Measurements from ENCODE around the gene CHMP1B.
A peak's percentile ranks its signal among the peaks of the same experiment; 100 is the strongest.

The CHMP1B gene, protein sequence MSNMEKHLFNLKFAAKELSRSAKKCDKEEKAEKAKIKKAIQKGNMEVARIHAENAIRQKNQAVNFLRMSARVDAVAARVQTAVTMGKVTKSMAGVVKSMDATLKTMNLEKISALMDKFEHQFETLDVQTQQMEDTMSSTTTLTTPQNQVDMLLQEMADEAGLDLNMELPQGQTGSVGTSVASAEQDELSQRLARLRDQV

DNA sequence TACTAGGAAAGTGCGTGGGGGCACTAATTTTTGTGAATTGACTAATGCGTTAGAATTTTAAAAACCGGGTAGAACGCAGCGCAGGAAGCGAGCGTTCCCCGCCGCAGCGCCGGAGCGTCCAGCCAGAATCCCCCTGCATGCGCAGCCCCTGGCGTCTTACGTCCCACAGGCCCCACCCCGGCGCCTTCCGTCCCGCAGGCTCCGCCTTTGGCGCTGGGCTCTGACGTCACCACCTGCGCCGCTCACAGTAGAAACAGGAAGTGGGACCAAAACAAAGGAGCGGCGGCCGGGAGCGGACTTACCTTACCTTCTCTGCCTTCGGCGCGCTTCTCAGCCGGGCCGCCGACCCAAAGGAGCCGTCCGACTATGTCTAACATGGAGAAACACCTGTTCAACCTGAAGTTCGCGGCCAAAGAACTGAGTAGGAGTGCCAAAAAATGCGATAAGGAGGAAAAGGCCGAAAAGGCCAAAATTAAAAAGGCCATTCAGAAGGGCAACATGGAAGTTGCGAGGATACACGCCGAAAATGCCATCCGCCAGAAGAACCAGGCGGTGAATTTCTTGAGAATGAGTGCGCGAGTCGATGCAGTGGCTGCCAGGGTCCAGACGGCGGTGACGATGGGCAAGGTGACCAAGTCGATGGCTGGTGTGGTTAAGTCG, at the start of gene CHMP1B:
TSS of gene CHMP1B (plus strand) at position 268 of the 660 bp plus-strand sequence. CDS start at position 367, 99 bp downstream.
- DNase-seq (ENCODE audit: low read depth): peak; percentile 96

GRCh38 chr18:11801573-11801972, 49.6 kb upstream of the CHMP1B start:
- no peak for DNase-seq (ENCODE audit: low read depth)

GRCh38 chr18:11802158-11802557, 49.1 kb upstream of the CHMP1B start:
- no peak for DNase-seq (ENCODE audit: low read depth)

GRCh38 chr18:11802586-11802985, 48.6 kb upstream of the CHMP1B start:
- DNase-seq (ENCODE audit: low read depth): no peak

DNA sequence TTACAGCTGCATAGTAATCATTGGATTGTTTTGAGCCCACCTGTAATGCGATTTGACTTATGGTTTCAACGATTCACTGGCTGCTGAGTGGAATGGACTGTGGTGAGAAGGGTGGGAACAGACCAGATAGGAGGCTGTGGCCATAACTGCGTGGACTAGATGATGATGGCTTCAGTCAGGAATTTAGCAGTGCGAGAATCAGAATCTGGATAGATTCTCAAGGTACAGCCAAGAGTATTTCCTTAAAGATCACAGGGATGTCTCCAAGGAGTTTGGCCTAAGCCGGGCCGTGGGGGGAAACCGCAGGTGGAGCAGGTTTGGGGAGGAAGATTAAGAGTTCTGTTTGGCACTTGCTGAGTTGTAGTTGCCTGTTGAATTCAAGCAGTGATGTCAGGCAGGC, 44.0 kb upstream of the CHMP1B start:
- no peak for DNase-seq (ENCODE audit: low read depth)

DNA sequence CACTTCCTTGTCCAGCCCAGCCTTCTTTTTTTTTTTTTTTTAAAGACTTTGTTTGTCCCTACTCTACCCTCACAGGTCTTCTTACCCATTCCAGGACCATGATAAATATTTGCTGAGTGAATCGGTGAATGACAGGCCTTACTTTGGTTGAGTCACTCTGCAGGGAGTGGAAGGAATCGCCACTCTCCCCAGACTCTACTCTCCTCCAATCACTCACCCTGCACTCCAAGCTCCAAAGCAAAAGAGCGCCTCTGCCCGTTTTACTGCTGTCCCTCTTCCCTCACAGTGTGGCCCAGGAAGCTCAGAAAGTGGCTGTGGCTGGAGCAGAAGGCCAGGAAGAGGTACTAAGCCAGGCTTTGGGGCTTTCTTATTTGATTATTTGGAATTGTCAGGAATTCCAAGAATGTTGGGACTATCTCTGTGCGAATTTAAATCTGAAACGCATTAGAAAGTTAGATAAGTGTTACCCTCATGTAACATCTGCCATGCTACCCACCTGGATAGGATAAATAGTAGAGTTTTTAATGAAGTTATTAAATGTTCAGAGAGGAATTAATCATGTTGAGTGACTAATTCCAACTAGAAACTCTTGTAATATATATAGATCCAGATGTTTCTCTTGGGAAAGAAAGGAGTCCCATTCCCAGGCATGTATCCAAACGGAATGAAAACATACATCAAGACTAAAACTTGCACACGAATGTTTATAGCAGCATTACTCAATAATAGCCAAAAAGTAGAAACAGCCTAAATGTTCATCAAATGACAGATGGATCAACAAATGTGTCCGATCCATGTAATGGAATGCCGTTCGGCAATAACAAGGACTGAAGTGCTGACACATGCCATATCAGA, 43.0 kb upstream of the CHMP1B start:
- DNase-seq (ENCODE audit: low read depth): no peak

- no peak for DNase-seq (ENCODE audit: low read depth)
These were observed 41.3 kb upstream of the CHMP1B start for GRCh38 chr18:11809895-11810294.

DNA sequence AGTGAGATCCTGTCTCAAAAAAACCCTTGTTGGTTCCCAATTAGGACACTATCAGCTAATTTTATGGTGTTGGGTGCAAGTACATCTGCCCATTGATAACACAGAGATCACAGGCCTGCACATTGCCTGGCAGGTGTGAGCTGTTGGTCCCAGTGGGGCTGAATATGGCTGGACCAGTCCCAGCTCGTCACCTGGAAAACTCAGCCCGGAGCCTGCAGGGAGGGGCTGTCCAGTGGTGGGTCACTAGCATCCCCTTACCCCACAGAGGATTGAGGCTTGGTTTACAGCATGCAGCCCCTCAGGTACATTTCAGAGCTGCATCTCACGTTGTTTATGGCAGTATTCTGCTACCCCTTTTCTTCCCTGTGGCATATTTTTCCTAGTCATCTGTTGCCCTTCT, 40.8 kb upstream of the CHMP1B start:
- DNase-seq (ENCODE audit: low read depth): no peak

DNA sequence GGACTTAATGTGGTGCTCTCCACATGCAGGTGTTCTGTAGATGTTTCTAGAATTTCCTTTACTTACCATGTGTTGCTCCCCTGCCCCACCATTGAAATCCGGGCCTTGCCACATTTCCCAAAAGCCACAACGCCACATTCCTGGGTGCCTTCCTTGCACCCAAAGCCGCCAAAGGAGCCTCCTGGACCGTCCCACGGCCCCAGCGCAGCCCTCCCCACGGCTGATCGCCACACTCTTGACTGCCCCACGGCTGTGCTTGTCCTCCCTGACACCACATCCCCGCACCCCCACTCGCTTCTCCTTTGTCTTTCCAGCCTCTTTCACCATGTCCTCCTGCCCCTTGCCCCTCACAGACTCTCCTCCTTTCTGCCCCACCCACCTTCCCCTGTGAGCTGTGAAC, 40.2 kb upstream of the CHMP1B start:
- DNase-seq (ENCODE audit: low read depth): no peak

GRCh38 chr18:11817229-11817628, 34.0 kb upstream of the CHMP1B start:
- DNase-seq (ENCODE audit: low read depth): no peak

DNA sequence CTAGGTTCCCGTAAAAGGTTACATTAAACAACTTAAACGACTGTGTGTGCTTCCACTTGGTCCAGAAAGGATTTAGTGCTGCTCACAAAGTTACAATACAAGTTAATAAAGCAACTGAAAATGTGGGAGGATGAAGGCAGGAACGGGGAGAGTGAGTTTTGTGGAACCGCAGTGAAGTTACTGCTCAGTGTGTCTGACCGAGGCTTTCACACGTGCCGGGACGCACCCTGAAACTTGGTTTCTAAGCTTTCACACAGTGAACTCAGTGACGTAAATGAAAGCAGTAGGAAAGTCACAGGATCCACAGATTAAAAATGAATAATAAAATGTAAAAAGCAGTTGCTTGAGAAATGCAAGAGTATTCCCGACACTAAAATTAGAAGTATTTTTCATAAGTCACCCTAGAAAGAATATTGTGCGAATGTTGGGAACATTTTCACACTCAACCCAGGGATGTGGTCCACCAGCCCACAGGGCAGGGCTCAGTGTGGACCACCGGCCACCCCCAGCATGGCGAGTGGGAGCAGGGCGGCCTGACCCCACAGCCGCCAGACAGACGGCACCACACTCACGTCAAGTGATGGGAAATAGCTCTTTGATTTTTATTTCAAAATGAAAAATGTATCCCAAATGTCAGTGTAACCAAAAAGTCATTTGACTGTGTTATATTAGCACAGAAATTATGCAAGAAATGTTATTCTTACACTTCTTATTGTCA, 32.6 kb upstream of the CHMP1B start:
- no peak for DNase-seq (ENCODE audit: low read depth)

DNA sequence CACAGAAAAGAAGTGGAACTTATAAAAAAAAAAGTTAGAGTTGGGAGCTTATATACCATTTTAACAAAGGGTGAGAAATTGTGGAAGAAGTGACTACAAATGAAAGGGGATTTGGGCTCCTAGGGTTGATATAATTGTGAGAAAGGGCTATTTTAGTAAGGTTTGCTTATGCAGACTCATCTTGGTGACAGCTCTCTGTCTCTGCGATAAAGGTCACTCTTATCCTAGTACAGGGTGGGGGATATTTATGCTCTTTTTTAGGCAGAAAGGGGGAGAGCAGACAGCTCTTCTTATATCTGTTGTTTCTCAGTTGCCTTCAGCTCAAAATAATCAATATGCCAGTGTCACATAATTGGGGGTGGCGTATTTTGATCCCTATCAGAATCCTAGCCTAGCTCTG, 31.3 kb upstream of the CHMP1B start:
- DNase-seq (ENCODE audit: low read depth): no peak

DNA sequence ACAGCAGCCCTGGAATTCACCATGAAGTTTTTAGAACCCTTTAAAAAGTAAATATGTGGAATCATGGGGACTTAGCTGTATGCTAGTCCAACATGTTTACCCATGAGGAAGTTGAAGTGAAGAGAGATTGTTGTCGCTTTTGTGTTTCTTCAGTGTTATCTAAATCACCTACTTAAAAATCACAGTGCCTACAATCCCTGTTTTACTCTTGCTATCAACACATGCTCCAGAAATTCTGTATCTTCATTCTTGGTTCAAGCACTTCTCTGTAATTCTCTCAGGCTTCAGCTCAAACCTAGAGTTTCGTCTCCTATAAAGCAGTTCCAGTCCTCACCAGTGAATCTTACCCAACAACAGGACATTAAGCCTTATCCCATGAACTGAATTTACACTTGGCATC, 30.5 kb upstream of the CHMP1B start:
- no peak for DNase-seq (ENCODE audit: low read depth)

DNA sequence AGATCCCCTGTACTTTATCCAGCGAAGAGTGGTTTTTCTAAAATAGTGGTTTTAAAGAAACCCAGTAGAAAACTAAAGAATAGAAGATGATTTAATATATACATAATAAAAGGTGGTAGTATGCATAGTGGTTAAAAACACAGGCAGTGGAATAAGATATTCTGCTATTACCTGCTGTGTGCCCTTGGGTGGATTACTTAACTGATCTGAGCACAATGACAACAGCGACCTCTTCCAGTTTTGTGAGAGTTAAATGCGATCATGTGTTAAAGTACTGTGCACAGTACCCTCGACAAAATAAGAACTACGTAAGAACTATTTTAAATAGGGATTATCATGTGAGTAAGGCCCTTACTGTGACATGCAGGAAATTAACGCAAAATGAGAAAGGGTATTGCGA, 30.0 kb upstream of the CHMP1B start:
- no peak for DNase-seq (ENCODE audit: low read depth)

DNA sequence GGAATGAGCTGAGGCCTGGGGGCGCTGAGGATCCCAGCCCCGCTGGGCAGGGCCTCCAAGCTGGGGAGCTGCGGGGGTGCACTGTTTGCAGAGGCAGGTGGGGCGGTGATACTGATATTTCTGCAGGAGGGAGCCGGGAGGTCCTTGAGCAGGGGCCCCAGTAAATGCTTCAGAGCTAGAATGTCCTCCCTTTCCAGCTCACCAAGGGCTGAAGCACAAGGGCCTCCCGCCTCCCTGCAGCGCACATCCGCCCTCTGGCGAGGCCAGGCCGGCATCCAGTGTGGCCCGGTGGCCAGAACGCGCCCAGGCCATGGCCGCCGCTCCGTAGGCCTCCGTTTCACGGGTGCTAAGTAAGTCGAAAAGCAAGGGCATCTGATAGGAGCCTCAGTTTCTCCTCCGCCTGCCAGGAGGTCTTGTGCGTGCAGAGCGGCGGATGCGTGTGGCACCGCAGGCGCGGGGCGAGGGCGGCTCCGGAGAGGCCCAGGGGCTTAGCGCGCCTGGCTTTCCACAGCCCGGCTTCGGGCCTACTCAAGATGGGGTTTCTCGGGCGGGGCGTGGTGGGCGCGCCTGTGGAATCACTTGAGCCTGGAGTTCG, 29.5 kb upstream of the CHMP1B start:
- no peak for DNase-seq (ENCODE audit: low read depth)

DNA sequence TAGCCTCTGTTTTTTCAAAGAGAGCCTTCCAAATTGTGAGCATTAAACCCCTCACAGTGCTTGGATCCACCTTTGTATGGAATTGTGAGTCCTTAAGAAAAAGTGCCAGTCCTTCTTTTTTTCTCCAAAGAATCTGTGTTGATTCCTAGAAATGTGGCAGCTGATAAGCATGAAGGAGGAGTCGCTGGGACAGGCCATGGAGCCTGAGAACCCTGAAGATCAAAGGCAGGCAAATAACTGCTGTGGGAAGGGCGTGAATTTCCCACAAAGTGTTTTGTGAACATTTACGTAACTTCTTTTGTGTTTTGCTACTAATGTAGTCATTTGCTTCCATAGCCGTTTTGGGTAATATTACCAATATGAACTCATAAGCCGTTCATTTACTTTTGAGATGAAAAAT, 27.7 kb upstream of the CHMP1B start:
- DNase-seq (ENCODE audit: low read depth): no peak

DNA sequence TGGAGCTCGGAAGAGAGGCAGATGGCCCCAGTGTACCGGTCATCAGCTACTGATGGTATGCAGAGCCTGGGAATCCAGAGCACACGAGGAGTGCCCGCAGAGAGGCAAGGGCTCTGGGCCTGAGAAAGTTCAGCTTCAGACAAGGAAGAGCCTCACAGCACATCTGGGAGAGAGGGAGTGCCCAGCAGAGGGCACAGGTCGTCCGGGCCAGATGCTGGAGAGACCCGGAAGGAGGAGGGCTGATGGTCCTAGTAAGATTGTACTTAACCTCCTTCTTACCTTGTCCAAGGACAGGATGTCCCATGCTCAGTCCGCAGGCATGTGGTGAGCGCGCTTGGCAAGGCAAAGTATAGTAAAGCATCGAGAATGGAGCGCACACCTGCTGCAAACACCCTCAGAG, 24.4 kb upstream of the CHMP1B start:
- DNase-seq (ENCODE audit: low read depth): no peak

GRCh38 chr18:11828786-11829432, 22.3 kb upstream of the CHMP1B start:
- DNase-seq (ENCODE audit: low read depth): no peak

GRCh38 chr18:11830585-11830984, 20.6 kb upstream of the CHMP1B start:
- DNase-seq (ENCODE audit: low read depth): no peak

GRCh38 chr18:11831921-11832320, 19.3 kb upstream of the CHMP1B start:
- no peak for DNase-seq (ENCODE audit: low read depth)

GRCh38 chr18:11834772-11835171, 16.4 kb upstream of the CHMP1B start:
- DNase-seq (ENCODE audit: low read depth): no peak

DNA sequence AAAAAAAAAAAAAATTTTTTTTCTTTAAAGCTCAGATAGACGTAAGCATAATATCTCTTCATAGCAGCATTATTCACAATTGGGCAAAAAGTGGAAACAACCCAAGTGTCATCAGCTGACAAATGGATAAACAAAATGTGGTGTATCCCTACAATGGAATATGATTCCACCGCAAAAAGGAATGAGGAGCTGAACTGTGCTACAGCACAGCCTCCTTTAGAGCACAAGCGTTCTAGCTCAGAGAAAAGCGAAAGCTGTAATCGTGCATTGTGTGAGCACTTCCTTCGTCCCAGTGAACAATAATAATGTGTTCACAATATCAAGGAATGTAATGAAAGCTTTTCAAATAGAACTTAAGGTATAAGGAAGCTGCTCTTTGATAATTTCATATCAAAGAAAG, 11.7 kb upstream of the CHMP1B start:
- no peak for DNase-seq (ENCODE audit: low read depth)

Data from activated T-helper 9 cell treated with anti-CD3 and anti-CD28 coated beads, Interleukin-2, amount 50 U/mL, for 16 hours (primary cell).